Eye (tissue), 1 donor: ENCODE data around the gene CCDC88C.

Experiments used
- DNase-seq: peaks from one replicate; pipeline ENCODE4 v3.0.0-alpha.2; 2015

The CCDC88C gene

GRCh38 chr14:91396959-91397815 is 20.4 kb downstream of the CCDC88C start:
- DNase-seq: peak; percentile 32

GRCh38 chr14:91396013-91396660 is 21.5 kb downstream of the CCDC88C start:
- peak; percentile 34 for DNase-seq

GRCh38 chr14:91395466-91395865 is 22.2 kb downstream of the CCDC88C start:
- DNase-seq: peak; percentile 11

GRCh38 chr14:91394105-91395081 is 23.2 kb downstream of the CCDC88C start:
- DNase-seq: peak; percentile 74

GRCh38 chr14:91392623-91393303 is 24.9 kb downstream of the CCDC88C start:
- DNase-seq: peak; percentile 60

- peak; percentile 57 for DNase-seq
These were observed 27.3 kb downstream of the CCDC88C start for GRCh38 chr14:91390165-91390778.

- DNase-seq: peak; percentile 3
These were observed 28.5 kb downstream of the CCDC88C start for GRCh38 chr14:91389150-91389549.

- no peak for DNase-seq
These were observed 29.1 kb downstream of the CCDC88C start for GRCh38 chr14:91388551-91388975.

GRCh38 chr14:91387951-91388381 is 29.7 kb downstream of the CCDC88C start:
- DNase-seq: peak; percentile 49

- peak; percentile 85 for DNase-seq
These were observed 30.3 kb downstream of the CCDC88C start for GRCh38 chr14:91387169-91387835.

GRCh38 chr14:91385697-91386096 is 31.9 kb downstream of the CCDC88C start:
- no peak for DNase-seq

GRCh38 chr14:91385224-91385623 is 32.4 kb downstream of the CCDC88C start:
- no peak for DNase-seq

GRCh38 chr14:91383439-91383838 is 34.2 kb downstream of the CCDC88C start:
- peak; percentile 23 for DNase-seq

GRCh38 chr14:91381801-91382670 is 35.6 kb downstream of the CCDC88C start:
- peak; percentile 2 for DNase-seq

- peak; percentile 83 for DNase-seq
These were observed 36.8 kb downstream of the CCDC88C start for GRCh38 chr14:91380610-91381371.

GRCh38 chr14:91380123-91380522 is 37.5 kb downstream of the CCDC88C start:
- no peak for DNase-seq

GRCh38 chr14:91379579-91379932 is 38.1 kb downstream of the CCDC88C start:
- no peak for DNase-seq

- DNase-seq: peak; percentile 5
These were observed 38.6 kb downstream of the CCDC88C start for GRCh38 chr14:91378930-91379578.
